Chondrocyte (in vitro differentiated cells): ENCODE data around the gene FCRLA. TPM values are rescaled to one million over a fixed set of nuclear protein-coding genes. Genes with fewer than 3 reads are reported as not detected.
"Not testable (repeated sequence)": the region's sequence is repeated elsewhere in the genome, so short reads cannot be mapped to it uniquely, and the experiment has no call there.

Experiments
- DNase-seq: peaks from one replicate; pipeline ENCODE4 v3.0.0; 2021; ENCODE audit warnings: mixed read lengths, low spot score
- H3K27ac Mint-ChIP-seq: one replicate; pipeline ENCODE4 v1.8.0; 2021; ENCODE audit warnings: mild to moderate bottlenecking, moderate library complexity, mixed read lengths; ENCODE audit not compliant: unreplicated experiment
- H3K27me3 Mint-ChIP-seq: 2 replicates; pipeline ENCODE4 v1.8.0; 2021; ENCODE audit warnings: low read depth, mixed read lengths
- H3K36me3 Mint-ChIP-seq: 2 replicates; pipeline ENCODE4 v1.8.0; 2021; ENCODE audit warnings: low read depth, mixed read lengths
- H3K4me1 Mint-ChIP-seq: 2 replicates; pipeline ENCODE4 v1.8.0; 2021; ENCODE audit warnings: low read depth, mild to moderate bottlenecking, mixed read lengths
- H3K4me3 Mint-ChIP-seq: one replicate; pipeline ENCODE4 v1.8.0; 2021; ENCODE audit warnings: mild to moderate bottlenecking, moderate library complexity, mixed read lengths; ENCODE audit not compliant: unreplicated experiment
- H3K9me3 Mint-ChIP-seq: 2 replicates; pipeline ENCODE4 v1.8.0; 2021; ENCODE audit warnings: low read depth, mixed read lengths
- total RNA-seq: library from RNA; stranded (reverse); gene quantifications from 3 replicates; pipeline ENCODE4 v1.2.1, GENCODE V29; 2021
- TF ChIP-seq, protein P1 (sequence below): fragments of 200-600 bp; sonication (generic); IDR thresholded peaks from 2 replicates; pipeline ENCODE4 v1.5.0; 2021; ENCODE audit warnings: antibody characterized with exemption, mild to moderate bottlenecking, moderate library complexity

Gene FCRLA
- total RNA-seq, 1 donor from 2014 or later = not detected

DNA sequence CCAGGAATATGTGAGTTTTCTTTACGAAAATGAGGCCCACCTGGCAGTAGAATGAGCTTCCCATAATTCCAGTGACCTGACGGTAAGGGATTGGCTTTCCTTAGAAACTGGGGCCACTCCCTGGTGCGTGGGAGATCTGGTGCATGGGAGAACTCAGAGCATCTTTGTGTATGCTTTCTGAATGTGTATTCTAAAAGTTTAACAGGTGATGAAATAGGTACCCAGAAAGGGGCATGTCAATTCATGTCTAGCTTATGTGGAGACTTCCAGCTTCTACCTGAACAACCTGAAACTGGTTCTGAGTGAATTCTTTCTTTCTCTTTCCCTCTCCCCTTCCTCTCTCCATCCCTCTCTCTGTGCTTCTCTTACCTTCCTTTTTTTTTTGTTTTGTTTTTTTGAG, 15.2 kb upstream of the FCRLA start:
- H3K4me1 Mint-ChIP-seq = no peaks in the 10 kb centered on the region
- TF ChIP-seq, protein P1, sequence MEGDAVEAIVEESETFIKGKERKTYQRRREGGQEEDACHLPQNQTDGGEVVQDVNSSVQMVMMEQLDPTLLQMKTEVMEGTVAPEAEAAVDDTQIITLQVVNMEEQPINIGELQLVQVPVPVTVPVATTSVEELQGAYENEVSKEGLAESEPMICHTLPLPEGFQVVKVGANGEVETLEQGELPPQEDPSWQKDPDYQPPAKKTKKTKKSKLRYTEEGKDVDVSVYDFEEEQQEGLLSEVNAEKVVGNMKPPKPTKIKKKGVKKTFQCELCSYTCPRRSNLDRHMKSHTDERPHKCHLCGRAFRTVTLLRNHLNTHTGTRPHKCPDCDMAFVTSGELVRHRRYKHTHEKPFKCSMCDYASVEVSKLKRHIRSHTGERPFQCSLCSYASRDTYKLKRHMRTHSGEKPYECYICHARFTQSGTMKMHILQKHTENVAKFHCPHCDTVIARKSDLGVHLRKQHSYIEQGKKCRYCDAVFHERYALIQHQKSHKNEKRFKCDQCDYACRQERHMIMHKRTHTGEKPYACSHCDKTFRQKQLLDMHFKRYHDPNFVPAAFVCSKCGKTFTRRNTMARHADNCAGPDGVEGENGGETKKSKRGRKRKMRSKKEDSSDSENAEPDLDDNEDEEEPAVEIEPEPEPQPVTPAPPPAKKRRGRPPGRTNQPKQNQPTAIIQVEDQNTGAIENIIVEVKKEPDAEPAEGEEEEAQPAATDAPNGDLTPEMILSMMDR = no peak
- peaks cover 9% of the 10 kb centered on the region for H3K9me3 Mint-ChIP-seq
- DNase-seq = no peak
- H3K4me3 Mint-ChIP-seq = no peak overlapping the region
- H3K27ac Mint-ChIP-seq = no peak overlapping the region
- no peaks in the 10 kb centered on the region for H3K36me3 Mint-ChIP-seq
- peaks cover 38% of the 10 kb centered on the region for H3K27me3 Mint-ChIP-seq

DNA sequence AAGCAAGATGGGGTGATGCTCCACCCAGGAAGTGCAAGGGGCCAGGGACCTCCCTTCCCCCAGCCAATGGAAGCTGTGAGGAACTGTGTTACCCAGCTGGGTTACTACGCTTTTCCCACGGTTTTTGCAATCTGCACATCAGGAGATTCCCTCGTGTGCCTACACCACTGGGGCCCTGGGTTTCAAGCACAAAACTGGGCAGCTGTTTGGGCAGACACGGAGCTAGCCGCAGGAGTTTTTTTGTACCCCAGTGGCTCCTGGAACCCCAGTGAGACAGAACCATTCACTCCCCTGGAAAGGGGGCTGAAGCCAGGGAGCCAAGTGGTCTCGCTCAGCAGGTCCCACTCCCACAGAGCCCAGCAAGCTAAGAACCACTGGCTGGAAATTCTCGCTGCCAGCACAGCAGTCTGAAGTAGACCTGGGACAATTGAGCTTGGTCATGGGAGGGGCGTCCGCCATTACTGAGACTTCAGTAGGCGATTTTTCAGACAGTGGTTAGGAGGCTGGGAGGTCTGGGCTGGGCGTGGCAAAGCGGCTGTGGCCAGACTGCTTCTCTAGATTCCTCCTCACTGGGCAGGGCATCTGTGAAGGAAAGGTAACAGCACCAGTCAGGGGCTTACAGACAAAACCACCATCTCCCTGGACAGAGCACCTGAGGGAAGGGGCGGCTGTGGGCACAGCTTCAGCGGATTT, 13.9 kb upstream of the FCRLA start:
- not testable (repeated sequence) for DNase-seq, H3K4me1 Mint-ChIP-seq, H3K4me3 Mint-ChIP-seq, H3K36me3 Mint-ChIP-seq, H3K9me3 Mint-ChIP-seq, H3K27ac Mint-ChIP-seq
- peaks cover 44% of the 10 kb centered on the region for H3K27me3 Mint-ChIP-seq

DNA sequence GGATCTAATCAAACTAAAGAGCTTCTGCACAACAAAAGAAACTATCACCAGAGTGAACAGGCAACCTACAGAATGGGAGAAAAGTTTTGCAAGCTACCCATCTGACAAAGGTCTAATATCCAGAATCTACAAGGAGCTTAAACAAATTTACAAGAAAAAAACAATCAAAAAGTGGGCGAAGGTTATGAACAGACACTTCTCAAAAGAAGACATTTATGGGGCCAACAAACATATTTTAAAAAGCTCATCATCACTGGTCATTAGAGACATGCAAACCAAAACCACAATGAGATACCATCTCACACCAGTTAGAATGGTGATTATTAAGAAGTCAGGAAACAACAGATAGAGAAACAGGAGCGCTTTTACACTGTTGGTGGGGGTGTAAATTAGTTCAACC, 8.7 kb upstream of the FCRLA start:
- H3K36me3 Mint-ChIP-seq, H3K4me1 Mint-ChIP-seq, H3K27ac Mint-ChIP-seq, DNase-seq, H3K4me3 Mint-ChIP-seq: not testable (repeated sequence)
- H3K9me3 Mint-ChIP-seq = peaks cover 14% of the 10 kb centered on the region
- H3K27me3 Mint-ChIP-seq = peaks cover 42% of the 10 kb centered on the region

DNA sequence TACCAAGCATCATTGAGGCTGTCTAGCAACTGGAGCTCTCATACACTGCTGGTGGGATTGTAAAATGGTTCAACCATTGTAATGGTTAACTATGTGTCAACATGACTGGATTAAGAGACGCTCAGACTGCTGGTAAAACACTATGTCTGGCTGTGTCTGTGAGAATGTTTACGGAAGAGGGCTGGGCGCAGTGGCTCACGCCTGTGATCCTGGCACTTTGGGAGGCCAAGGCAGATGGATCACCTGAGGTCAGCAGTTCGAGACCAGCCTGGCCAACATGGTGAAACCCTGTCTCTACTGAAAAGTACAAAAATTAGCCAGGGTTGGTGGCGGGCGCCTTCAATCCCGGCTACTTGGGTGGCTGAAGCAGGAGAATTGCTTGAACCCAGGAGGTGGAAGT, 4.8 kb upstream of the FCRLA start:
- DNase-seq = no peak
- Mint-ChIP-seq H3K27ac (no peak overlapping the region), H3K27me3 (peaks cover 14% of the 10 kb centered on the region), H3K36me3 (no peaks in the 10 kb centered on the region), H3K4me3 (no peak overlapping the region), H3K4me1 (no peaks in the 10 kb centered on the region), H3K9me3 (peaks cover 4% of the 10 kb centered on the region)
- TF ChIP-seq, protein P1 = no peak

DNA sequence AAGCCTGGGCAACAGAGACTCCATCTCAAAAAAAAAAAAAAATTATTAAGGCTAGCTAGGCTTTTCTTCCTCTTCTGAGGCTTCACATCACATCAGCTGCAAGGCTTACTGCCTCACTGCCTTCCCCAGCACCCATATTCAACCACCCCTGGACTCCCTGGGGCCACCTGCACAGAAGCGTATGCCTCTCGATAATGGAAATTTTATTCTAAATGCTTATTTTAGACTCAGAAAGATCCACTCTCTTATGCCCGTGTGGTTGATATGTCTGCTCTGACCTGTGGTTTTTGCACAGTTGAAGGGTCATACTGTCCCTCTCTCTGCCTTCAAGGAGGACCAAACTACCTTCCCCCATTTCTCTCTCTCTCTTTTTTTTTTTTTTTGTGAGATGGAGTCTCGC, 1.5 kb upstream of the FCRLA start:
- no peaks in the 10 kb centered on the region for H3K9me3 Mint-ChIP-seq
- H3K4me1 Mint-ChIP-seq = no peaks in the 10 kb centered on the region
- H3K27me3 Mint-ChIP-seq = peaks cover 4% of the 10 kb centered on the region
- no peak overlapping the region for H3K4me3 Mint-ChIP-seq
- TF ChIP-seq, protein P1 = no peak
- no peak overlapping the region for H3K27ac Mint-ChIP-seq
- DNase-seq = no peak
- no peaks in the 10 kb centered on the region for H3K36me3 Mint-ChIP-seq

DNA sequence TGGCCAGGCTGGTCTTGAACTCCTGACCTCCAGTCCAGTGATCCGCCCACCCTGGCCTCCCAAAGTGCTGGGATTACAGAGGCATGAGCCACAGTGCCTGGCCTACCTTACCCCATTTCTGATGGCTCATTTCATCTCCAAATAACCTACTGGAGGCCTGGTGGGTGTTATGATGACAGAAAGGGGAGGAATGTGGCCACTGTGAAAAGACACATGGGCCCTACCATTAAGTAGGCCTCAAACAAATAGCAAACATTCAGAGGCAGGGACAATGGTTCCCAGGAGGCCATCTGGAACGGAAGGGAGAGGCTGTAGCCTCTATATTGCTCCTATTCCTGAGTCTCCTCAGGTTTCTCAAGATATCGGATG, 932 bp upstream of the FCRLA start:
- DNase-seq = no peak
- Mint-ChIP-seq H3K27me3 (peaks cover 4% of the 10 kb centered on the region), H3K4me3 (no peak overlapping the region), H3K36me3 (no peaks in the 10 kb centered on the region), H3K4me1 (no peaks in the 10 kb centered on the region), H3K27ac (no peak overlapping the region), H3K9me3 (no peaks in the 10 kb centered on the region)
- TF ChIP-seq, protein P1 = no peak
